K562 (cell line): ENCODE measurements around the gene TSPAN13. TPM values are rescaled to one million over a fixed set of nuclear protein-coding genes. Genes with fewer than 3 reads are reported as not detected.

Source experiments
- CCAR2 ChIP-seq: fragments of 200-400 bp; formaldehyde crosslinking; IDR thresholded peaks from 2 replicates; pipeline ENCODE4 v1.6.1; 2017; ENCODE audit warnings: mild to moderate bottlenecking, low read depth, low read length
- CSDE1 ChIP-seq, 2 experiments: fragments of 450-650 bp; IDR thresholded peaks; 2 replicates each; pipeline ENCODE4 v1.6.1; 2016; ENCODE audit warnings: mild to moderate bottlenecking in 1 of 2
- EP400 ChIP-seq: fragments of 450-650 bp; IDR thresholded peaks from 2 replicates; pipeline ENCODE4 v1.6.1; 2017; ENCODE audit warnings: antibody characterized with exemption, mild to moderate bottlenecking, moderate library complexity
- FOXK1 ChIP-seq: sonication (generic); formaldehyde crosslinking; IDR thresholded peaks from 2 replicates; pipeline ENCODE4 v1.8.0; 2022; ENCODE audit warnings: missing genetic modification reagents, mild to moderate bottlenecking, borderline replicate concordance
- FOXP1 ChIP-seq: sonication (generic); formaldehyde crosslinking; IDR thresholded peaks from 2 replicates; pipeline ENCODE4 v1.8.0; 2022; ENCODE audit warnings: mild to moderate bottlenecking, missing genetic modification reagents
- HSF4 ChIP-seq: fragments of 250-450 bp; sonication (Bioruptor Pico); IDR thresholded peaks from 2 replicates; pipeline ENCODE4 v2.1.2; 2022; ENCODE audit warnings: mild to moderate bottlenecking, moderate library complexity, borderline replicate concordance
- KAT2B ChIP-seq: IDR thresholded peaks from one replicate; pipeline ENCODE4 v1.6.1; 2012; ENCODE audit warnings: low read depth, mild to moderate bottlenecking, control low read depth, inconsistent platforms, low read length, moderate library complexity
- KDM5B ChIP-seq: fragments of 200-600 bp; sonication (generic); IDR thresholded peaks from 2 replicates; pipeline ENCODE4 v1.6.1; 2012; ENCODE audit warnings: low read depth, mild to moderate bottlenecking, moderate library complexity, low read length, control low read depth, inconsistent platforms; ENCODE audit not compliant: insufficient replicate concordance
- LEF1 ChIP-seq: fragments of 450-650 bp; IDR thresholded peaks from 2 replicates; pipeline ENCODE4 v1.6.1; 2016; ENCODE audit warnings: mild to moderate bottlenecking
- NR2F6 ChIP-seq: fragments of 450-650 bp; formaldehyde crosslinking; IDR thresholded peaks from 2 replicates; pipeline ENCODE4 v1.4.0; 2020; ENCODE audit warnings: mild to moderate bottlenecking
- PURB ChIP-seq: sonication (generic); formaldehyde crosslinking; IDR thresholded peaks from 2 replicates; pipeline ENCODE4 v1.9.0; 2021; ENCODE audit warnings: low read depth, mild to moderate bottlenecking, missing genetic modification reagents
- SAFB2 ChIP-seq: fragments of 200-400 bp; formaldehyde crosslinking; IDR thresholded peaks from 2 replicates; pipeline ENCODE4 v1.6.1; 2018; ENCODE audit warnings: borderline replicate concordance, low read length, low read depth, moderate library complexity; ENCODE audit not compliant: severe bottlenecking
- SIX5 ChIP-seq, 2 experiments: IDR thresholded peaks; 2 replicates each; pipeline ENCODE4 v1.6.1; 2011; ENCODE audit warnings: low read length in 2 of 2, borderline replicate concordance in 1 of 2, low read depth in 1 of 2, mild to moderate bottlenecking in 1 of 2, moderate library complexity in 1 of 2; ENCODE audit not compliant: insufficient read depth in 1 of 2
- SMAD3 ChIP-seq: fragments of 450-650 bp; formaldehyde crosslinking; conservative IDR thresholded peaks from 2 replicates; pipeline ENCODE4 v1.4.0; 2020; ENCODE audit warnings: mild to moderate bottlenecking
- SMARCA4 ChIP-seq: fragments of 450-650 bp; IDR thresholded peaks from 2 replicates; pipeline ENCODE4 v1.6.1; 2016
- SPI1 ChIP-seq: IDR thresholded peaks from 2 replicates; pipeline ENCODE4 v1.6.1; 2011; ENCODE audit warnings: low read depth, low read length, control low read depth, borderline replicate concordance
- THAP12 ChIP-seq: fragments of 250-450 bp; sonication (Bioruptor Pico); IDR thresholded peaks from 2 replicates; pipeline ENCODE4 v1.9.0; 2021; ENCODE audit warnings: mild to moderate bottlenecking, inconsistent platforms
- WHSC1 ChIP-seq: IDR thresholded peaks from one replicate; pipeline ENCODE4 v1.6.1; 2012; ENCODE audit warnings: low read length, control low read depth, inconsistent platforms
- ZFP36 ChIP-seq: fragments of 150-350 bp; IDR thresholded peaks from 2 replicates; pipeline ENCODE4 v1.6.1; 2018; ENCODE audit warnings: low read length, low read depth; ENCODE audit not compliant: partially characterized antibody
- ZFX ChIP-seq: sonication (generic); formaldehyde crosslinking; IDR thresholded peaks from 2 replicates; pipeline ENCODE4 v1.8.0; 2022; ENCODE audit warnings: mild to moderate bottlenecking, missing genetic modification reagents, moderate library complexity
- ZNF224 ChIP-seq: sonication (generic); formaldehyde crosslinking; IDR thresholded peaks from 2 replicates; pipeline ENCODE4 v1.8.0; 2022; ENCODE audit warnings: mild to moderate bottlenecking, missing genetic modification reagents
- ZNF324 ChIP-seq: fragments of 250-450 bp; sonication (Bioruptor Pico); IDR thresholded peaks from 2 replicates; pipeline ENCODE4 v1.4.0; 2020; ENCODE audit warnings: mild to moderate bottlenecking
- ZNF41 ChIP-seq: fragments of 250-450 bp; sonication (Bioruptor Pico); conservative IDR thresholded peaks from 2 replicates; pipeline ENCODE4 v1.4.0; 2020; ENCODE audit warnings: mild to moderate bottlenecking
- ZNF444 ChIP-seq: fragments of 250-450 bp; sonication (Bioruptor Pico); IDR thresholded peaks from 2 replicates; pipeline ENCODE4 v1.4.0; 2020; ENCODE audit warnings: mild to moderate bottlenecking, moderate library complexity
- ZNF76 ChIP-seq: fragments of 250-450 bp; sonication (Bioruptor Pico); IDR thresholded peaks from 2 replicates; pipeline ENCODE4 v1.4.0; 2020; ENCODE audit warnings: mild to moderate bottlenecking, moderate library complexity, borderline replicate concordance
- ZNF764 ChIP-seq: fragments of 250-450 bp; sonication (Bioruptor Pico); IDR thresholded peaks from 2 replicates; pipeline ENCODE4 v1.4.0; 2020; ENCODE audit warnings: low read depth, mild to moderate bottlenecking, moderate library complexity
- polyA plus RNA-seq, 8 experiments: library from polyadenylated mRNA; depleted of rRNA in 4 of 8; stranded (reverse) in 5 of 8; unstranded in 3 of 8; fragments of >200 nt; fragmentation: Nextera tagmentation in 2 of 8; fragmentation: Illumina TruSeq in 1 of 8; extraction: Ambion mirVana in 2 of 8; extraction: Trizol in 1 of 8; gene quantifications; 2 replicates each; pipeline versions ENCODE4 v1.2.1 to v1.2.3, GENCODE V29; 2011 to 2014; ENCODE audit warnings: inconsistent platforms in 1 of 8, missing spikeins in 1 of 8
- total RNA-seq, 7 experiments: library from RNA; depleted of rRNA in 6 of 7; stranded (reverse); fragments of >200 nt in 6 of 7; fragmentation: Illumina TruSeq in 2 of 7; extraction: Trizol in 2 of 7; gene quantifications; 2 replicates each; pipeline versions ENCODE4 v1.2.1 to v1.2.3, GENCODE V29; 2011 to 2021; ENCODE audit warnings: low replicate concordance in 1 of 7
- TF ChIP-seq, protein P1 (sequence below): fragments of 450-650 bp; IDR thresholded peaks from 2 replicates; pipeline ENCODE4 v1.6.1; 2017; ENCODE audit warnings: mild to moderate bottlenecking, moderate library complexity

Gene TSPAN13
- total and polyA plus RNA-seq, 9 of the 15 experiments (the other 6 are each of a cell fraction or from before 2014, with no cell fraction given), result 7.8 to 46.3 (median 20.0) TPM

DNA sequence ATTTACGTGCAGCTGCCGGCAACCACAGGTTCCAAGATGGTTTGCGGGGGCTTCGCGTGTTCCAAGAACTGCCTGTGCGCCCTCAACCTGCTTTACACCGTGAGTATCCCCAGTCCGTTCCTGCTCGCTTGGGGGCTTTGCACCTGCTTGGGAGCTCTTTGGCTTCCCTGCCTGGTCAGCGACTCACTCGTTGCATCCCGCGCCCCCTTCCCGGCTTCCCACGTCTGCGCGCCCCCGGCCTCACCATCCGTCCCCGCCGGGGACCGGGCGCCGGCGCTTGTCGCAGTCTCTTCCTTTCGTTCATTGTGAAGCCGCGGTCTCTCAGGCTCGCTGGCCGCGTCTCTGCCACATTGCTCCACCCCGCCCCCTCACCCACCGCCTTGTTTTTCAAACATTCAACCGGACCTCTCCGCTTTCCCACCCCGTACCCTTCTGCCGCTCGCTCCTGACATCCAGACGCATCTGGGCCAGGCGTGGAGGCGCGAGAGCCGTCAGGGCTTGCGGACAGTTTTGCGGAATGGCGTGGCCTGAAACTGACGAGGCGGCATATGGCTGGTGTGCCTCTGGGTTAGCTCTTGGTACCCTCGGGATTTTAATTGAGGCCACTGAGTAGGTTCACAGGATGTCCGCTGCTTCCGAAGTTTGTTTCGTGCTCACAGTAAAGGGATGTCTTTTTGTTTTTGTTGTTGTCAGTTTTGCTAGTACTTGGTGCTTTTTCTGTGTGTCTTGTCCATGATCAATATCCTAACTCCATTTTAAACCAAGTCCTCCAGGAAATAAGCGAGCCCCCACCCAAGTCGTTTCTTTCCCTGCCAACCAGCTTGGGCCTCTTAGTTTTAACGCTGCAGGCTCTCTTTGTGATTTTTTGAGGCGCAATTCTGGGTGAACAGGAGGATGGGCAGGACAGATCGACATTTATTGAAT, 639 bp downstream of the TSPAN13 start (continued):
- TF ChIP-seq THAP12 (CRISPR knock-in tag) (no peak), KAT2B (no peak), ZNF764 (CRISPR knock-in tag) (no peak), FOXP1 (CRISPR knock-in tag) (no peak; the same call in 1 of the 2 replicates), HSF4 (no peak), ZFP36 (no peak), SMAD3 (no peak), SMARCA4 (no peak), ZNF324 (CRISPR knock-in tag) (no peak), EP400 (peak; percentile 27; the same call in 1 of the 2 replicates), ZNF76 (CRISPR knock-in tag) (no peak), SPI1 (no peak), ZNF41 (CRISPR knock-in tag) (no peak), SAFB2 (no peak), LEF1 (no peak), NR2F6 (CRISPR knock-in tag) (no peak), ZNF224 (CRISPR knock-in tag) (no peak), SIX5 (IDR thresholded peaks at IDR 0.05; ENCODE audit: borderline replicate concordance in 1 of 2, insufficient read depth in 1 of 2, low read depth in 1 of 2, low read length in 2 of 2) (no peak), ZFX (CRISPR knock-in tag) (peak; percentile 62), CSDE1 (IDR thresholded peaks at IDR 0.05) (no peak), KDM5B (peak; percentile 64), PURB (CRISPR knock-in tag) (no peak), WHSC1 (no peak), ZNF444 (CRISPR knock-in tag) (no peak), CCAR2 (no peak), FOXK1 (no peak)
- TF ChIP-seq, protein P1, sequence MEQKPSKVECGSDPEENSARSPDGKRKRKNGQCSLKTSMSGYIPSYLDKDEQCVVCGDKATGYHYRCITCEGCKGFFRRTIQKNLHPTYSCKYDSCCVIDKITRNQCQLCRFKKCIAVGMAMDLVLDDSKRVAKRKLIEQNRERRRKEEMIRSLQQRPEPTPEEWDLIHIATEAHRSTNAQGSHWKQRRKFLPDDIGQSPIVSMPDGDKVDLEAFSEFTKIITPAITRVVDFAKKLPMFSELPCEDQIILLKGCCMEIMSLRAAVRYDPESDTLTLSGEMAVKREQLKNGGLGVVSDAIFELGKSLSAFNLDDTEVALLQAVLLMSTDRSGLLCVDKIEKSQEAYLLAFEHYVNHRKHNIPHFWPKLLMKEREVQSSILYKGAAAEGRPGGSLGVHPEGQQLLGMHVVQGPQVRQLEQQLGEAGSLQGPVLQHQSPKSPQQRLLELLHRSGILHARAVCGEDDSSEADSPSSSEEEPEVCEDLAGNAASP, result no peak
